Left lung (tissue), 14 donors: Measurements from ENCODE around the gene CALHM1. TPM values are rescaled to one million over a fixed set of nuclear protein-coding genes. Genes with fewer than 3 reads are reported as not detected.
A peak's percentile ranks its signal among the peaks of the same experiment; 100 is the strongest.
"Not testable (repeated sequence)": the region's sequence is repeated elsewhere in the genome, so short reads cannot be mapped to it uniquely, and the experiment has no call there.

Experiments
- ATAC-seq: fragments of 200-7000 bp; cut with Tn5 transposase; one replicate; pipeline ENCODE4 v1.9.1; 2020; ENCODE audit warnings: moderate library complexity
- DNase-seq, 4 donors: peaks; one replicate each; pipeline ENCODE4 v3.0.0-alpha.2; 2013 to 2020
- H3K27ac ChIP-seq, 2 donors: fragments of 200-600 bp; sonication (generic) in 1 of 2; one replicate each; pipeline versions ENCODE4 v1.5.0 to v1.8.0; 2020 to 2021
- H3K27me3 ChIP-seq, 2 donors: fragments of 200-600 bp; sonication (generic) in 1 of 2; one replicate each; pipeline versions ENCODE4 v1.5.0 to v1.8.0; 2020 to 2021
- H3K36me3 ChIP-seq, 2 donors: fragments of 200-600 bp; sonication (generic) in 1 of 2; one replicate each; pipeline versions ENCODE4 v1.5.0 to v1.8.0; 2020 to 2021
- H3K4me1 ChIP-seq, 2 donors: fragments of 200-600 bp; one replicate each; pipeline ENCODE4 v1.8.0; 2021
- H3K4me3 ChIP-seq, 2 donors: fragments of 200-600 bp; sonication (generic) in 1 of 2; one replicate each; pipeline versions ENCODE4 v1.5.0 to v1.8.0; 2020 to 2021; ENCODE audit warnings: mild to moderate bottlenecking in 1 of 2
- H3K9me3 ChIP-seq, 2 donors: fragments of 200-600 bp; sonication (generic) in 1 of 2; one replicate each; pipeline versions ENCODE4 v1.5.0 to v1.8.0; 2020 to 2021
- CTCF ChIP-seq, 2 donors: fragments of 200-600 bp; sonication (generic) in 1 of 2; IDR thresholded peaks; one replicate each; pipeline versions ENCODE4 v1.5.0 to v1.8.0; 2021; ENCODE audit warnings: antibody characterized with exemption in 2 of 2
- intact Hi-C, 2 donors: fragments of 100-400 bp; cut with DNase I; formaldehyde crosslinking; loops; one replicate each; pipeline versions ENCODE4 v1.11.2 to v1.14.2; 2022
- long read RNA-seq, 12 donors: library from polyadenylated mRNA in 2 of 12; unstranded in 2 of 12; transcript quantifications; one replicate each; pipeline ENCODE4 v2.0.0 and lab custom pipeline, GENCODE V29; 2019 to 2026
- polyA plus RNA-seq, 6 donors: library from polyadenylated mRNA; unstranded; fragments of 120-200 nt; gene quantifications; one replicate each; pipeline ENCODE4 v1.2.1, GENCODE V29; 2013; ENCODE audit not compliant: insufficient read length in 6 of 6
- total RNA-seq, 2 donors: library from RNA; stranded (reverse); fragmentation: NEBNext Ultra II Directional; extraction: Animal tissue kit (Norgen Biotek cat#: 25700); gene quantifications; one replicate each; pipeline ENCODE4 v1.2.1, GENCODE V29; 2021
- donor health status: DM: no; HTN: yes; CAD: no.
- donor health status: DM: no; HTN: no; CAD: no.

CALHM1 gene, protein sequence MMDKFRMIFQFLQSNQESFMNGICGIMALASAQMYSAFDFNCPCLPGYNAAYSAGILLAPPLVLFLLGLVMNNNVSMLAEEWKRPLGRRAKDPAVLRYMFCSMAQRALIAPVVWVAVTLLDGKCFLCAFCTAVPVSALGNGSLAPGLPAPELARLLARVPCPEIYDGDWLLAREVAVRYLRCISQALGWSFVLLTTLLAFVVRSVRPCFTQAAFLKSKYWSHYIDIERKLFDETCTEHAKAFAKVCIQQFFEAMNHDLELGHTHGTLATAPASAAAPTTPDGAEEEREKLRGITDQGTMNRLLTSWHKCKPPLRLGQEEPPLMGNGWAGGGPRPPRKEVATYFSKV
- total RNA-seq (not detected), polyA plus RNA-seq (under 1 TPM; 0.09 to 0.15 (median 0.13) TPM)
- long read RNA-seq, donor 1 = 0 reads
- long read RNA-seq, donor 2 = 0 reads
- long read RNA-seq, donor 3 = 0 reads
- long read RNA-seq, donor 4 = 0 reads
- long read RNA-seq, donor 5 = 0 reads
- long read RNA-seq, donor 6 = 0 reads
- long read RNA-seq, donor 7 = 0 reads
- long read RNA-seq, donor 8 = 0 reads
- long read RNA-seq, donor 9 = 0 reads
- long read RNA-seq, donor 10 = 0 reads
- long read RNA-seq, donor 11 = 0 reads
- long read RNA-seq, donor 12 = 0 reads

- TF ChIP-seq CTCF (IDR thresholded peaks at IDR 0.05) = no peak
- intact Hi-C loops = no loop called here
- Histone ChIP-seq H3K9me3 (no peaks in the 10 kb centered on the region), H3K4me3 (no peak within 1 kb of the TSS), H3K36me3 (no peaks in the 10 kb centered on the region), H3K27ac (no peak within 1 kb of the TSS), H3K4me1 (no peaks in the 10 kb centered on the region), H3K27me3 (no peaks in the 10 kb centered on the region)
- no peak for ATAC-seq
- DNase-seq = peak in 1 of 4 donors; percentile 57
These were observed at the start of gene CALHM1 for GRCh38 chr10:103458720-103459119. Gene CALHM1, minus strand, starts transcription at chr10:103458900. Its CDS starts 149 bp downstream, at chr10:103458751.

DNA sequence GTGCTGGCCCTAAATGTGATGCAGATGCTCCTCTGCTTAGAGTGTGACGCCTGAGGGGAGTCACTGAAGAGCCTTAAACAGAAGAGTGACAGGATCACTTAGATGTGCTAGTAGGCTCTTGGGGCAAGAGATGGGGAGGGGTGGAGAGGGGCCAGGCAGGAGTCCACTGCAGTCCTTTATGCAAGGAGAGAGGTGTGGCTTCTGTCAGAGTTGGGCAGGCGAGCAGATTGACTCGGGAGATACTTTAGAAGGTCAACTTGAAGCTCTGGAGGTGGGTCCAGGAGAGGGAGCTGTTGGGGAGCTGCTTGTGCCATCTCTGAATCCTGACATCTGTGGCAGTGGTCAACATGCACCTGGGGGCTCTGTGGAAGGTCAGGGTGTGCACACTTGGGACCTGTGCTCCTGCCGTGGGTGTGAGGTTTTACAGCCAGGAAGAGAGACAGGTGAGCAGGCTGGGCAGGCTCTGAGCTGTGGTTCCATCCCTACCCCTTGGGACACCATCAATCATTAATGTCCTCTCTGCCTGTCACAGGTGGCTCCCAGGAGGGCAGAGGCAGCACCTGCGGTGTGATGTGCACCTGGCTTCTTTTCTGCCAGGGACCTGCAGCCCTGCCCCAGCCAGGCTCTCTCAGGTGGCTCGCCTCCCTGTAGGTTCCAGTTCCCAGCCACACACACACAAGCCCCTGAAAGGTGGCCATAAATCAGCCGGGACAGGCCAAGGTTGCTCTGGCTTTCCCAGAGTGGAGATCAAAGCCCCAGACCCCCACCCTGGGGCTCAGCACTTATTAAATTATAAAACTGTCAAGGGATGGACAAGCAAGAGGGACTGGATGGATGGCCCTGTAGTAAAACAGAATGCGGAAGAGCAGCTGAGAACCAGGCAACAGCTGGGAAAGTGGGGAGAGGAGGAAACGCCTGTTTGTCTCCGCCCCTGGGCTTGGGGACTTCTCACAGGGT, 48.8 kb upstream of the CALHM1 start:
- TF ChIP-seq CTCF (IDR thresholded peaks at IDR 0.05) = no peak
- peaks cover 0 to 21% of the 10 kb centered on the region in 2 donors for H3K27me3 ChIP-seq
- no peaks in the 10 kb centered on the region for H3K36me3 ChIP-seq
- DNase-seq (no peak), ATAC-seq (no peak)
- no peaks in the 10 kb centered on the region for H3K4me1 ChIP-seq
- intact Hi-C loops = no loop called here
- H3K27ac ChIP-seq = no peak overlapping the region
- H3K9me3 ChIP-seq = no peaks in the 10 kb centered on the region
- H3K4me3 ChIP-seq = no peak overlapping the region

- H3K27me3 ChIP-seq = peaks cover 0 to 22% of the 10 kb centered on the region in 2 donors
- intact Hi-C loops = no loop called here
- no peak for ATAC-seq
- no peak overlapping the region for H3K4me3 ChIP-seq
- no peaks in the 10 kb centered on the region for H3K36me3 ChIP-seq
- no peak for DNase-seq
- no peak for TF ChIP-seq CTCF (IDR thresholded peaks at IDR 0.05)
- no peaks in the 10 kb centered on the region for H3K4me1 ChIP-seq
- H3K9me3 ChIP-seq = no peaks in the 10 kb centered on the region
- no peak overlapping the region for H3K27ac ChIP-seq
These were observed 47.4 kb upstream of the CALHM1 start for GRCh38 chr10:103506061-103506460.

DNA sequence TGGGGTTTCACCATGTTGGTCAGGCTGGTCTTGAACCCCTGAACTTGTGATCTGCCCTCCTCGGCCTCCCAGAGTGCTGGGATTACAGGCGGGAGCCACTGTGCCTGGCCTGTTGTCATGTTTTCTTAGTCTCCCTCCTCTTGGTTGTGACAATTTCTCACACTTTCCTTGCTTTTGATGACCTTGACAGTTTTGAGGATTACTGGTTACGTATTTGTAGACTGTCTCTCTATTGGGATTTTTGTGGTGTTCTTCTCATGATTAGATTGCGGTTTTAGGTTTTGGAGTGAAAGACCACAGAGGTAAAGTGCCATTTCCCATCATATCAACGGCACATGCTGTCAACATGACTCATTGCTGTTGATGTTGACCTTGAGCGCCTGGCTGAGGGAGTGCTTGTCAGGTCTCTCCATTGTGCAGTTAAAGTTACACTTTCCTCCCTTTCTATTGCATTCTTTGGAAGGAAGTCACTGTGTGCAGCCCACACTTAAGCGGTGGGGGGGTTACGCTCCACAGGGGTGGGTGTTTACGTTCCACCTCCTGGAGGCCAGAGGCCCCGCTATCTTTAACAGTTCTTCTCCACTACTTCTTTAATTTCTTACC, 45.6 kb upstream of the CALHM1 start:
- no peak for DNase-seq

GRCh38 chr10:103503777-103504176, 45.1 kb upstream of the CALHM1 start:
- peaks cover 0 to 36% of the 10 kb centered on the region in 2 donors for H3K27me3 ChIP-seq
- H3K4me1 ChIP-seq, H3K9me3 ChIP-seq, H3K27ac ChIP-seq, intact Hi-C loops, H3K36me3 ChIP-seq, H3K4me3 ChIP-seq, DNase-seq, ATAC-seq: not testable (repeated sequence)

More for the DNA sequence above, 45.6 kb upstream of the CALHM1 start:
- no peak overlapping the region for H3K27ac ChIP-seq
- H3K27me3 ChIP-seq = peaks cover 0 to 36% of the 10 kb centered on the region in 2 donors
- H3K9me3 ChIP-seq = no peaks in the 10 kb centered on the region
- peak; percentile 81 for ATAC-seq
- H3K4me1 ChIP-seq = no peaks in the 10 kb centered on the region
- intact Hi-C loops = no loop called here
- H3K36me3 ChIP-seq = no peaks in the 10 kb centered on the region
- H3K4me3 ChIP-seq = no peak overlapping the region
- no peak for TF ChIP-seq CTCF (IDR thresholded peaks at IDR 0.05)
